ENCODE results near the gene SPDYE5. TPM values are rescaled to one million over a fixed set of nuclear protein-coding genes. Genes with fewer than 3 reads are reported as not detected.

SPDYE5 gene
- total RNA-seq, 1 experiment from 2014 or later: not detected

DNA sequence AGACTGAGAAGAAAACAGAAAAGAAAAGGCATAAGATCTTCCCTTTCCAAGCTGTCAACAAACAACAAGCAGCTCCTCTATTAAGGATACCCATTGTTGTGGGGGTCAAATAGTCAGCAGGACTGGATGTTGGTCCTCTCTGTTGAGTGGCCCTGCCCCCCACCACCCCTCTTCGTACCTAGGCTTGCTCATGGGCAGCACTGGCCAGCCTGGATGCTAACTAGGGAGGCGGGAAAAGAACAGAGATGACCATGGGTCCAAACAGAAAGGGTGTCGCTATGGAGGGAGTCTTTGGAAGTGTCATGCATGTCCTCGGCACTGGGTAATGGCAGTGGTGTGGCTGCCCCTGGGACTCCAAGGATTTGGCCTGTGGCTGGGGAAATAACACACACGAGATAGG is 45.6 kb downstream of the SPDYE5 start:
- H3K9ac ChIP-seq (ENCODE audit: extremely low read depth, insufficient read length, low read length): no peak overlapping the region
- no peak overlapping the region for H3K23ac ChIP-seq (ENCODE audit: insufficient read length, low read depth, low read length)
- H3K79me2 ChIP-seq (ENCODE audit: insufficient read depth, low read length): no peaks in the 10 kb centered on the region
- no peak overlapping the region for H4K8ac ChIP-seq (replicated peaks; ENCODE audit: insufficient read length, low read depth, low read length)
- no peaks in the 10 kb centered on the region for H3K23me2 ChIP-seq (ENCODE audit: insufficient read length, low read depth, low read length, poor library complexity, severe bottlenecking)
- H2AK5ac ChIP-seq (ENCODE audit: insufficient read length, low read length): no peak overlapping the region
- H2AFZ ChIP-seq (ENCODE audit: low read length): no peak overlapping the region
- H3K9me3 Mint-ChIP-seq: no peaks in the 10 kb centered on the region
- H3T11ph ChIP-seq (ENCODE audit: low read length): no peak overlapping the region
- H3K18ac ChIP-seq (ENCODE audit: insufficient read length, low read depth, low read length): no peak overlapping the region
- peaks cover 39 to 85% (median 63%) of the 10 kb centered on the region in 3 experiments; a peak in 6 of 7 replicates for H3K36me3 Mint-ChIP-seq (ENCODE audit: insufficient read depth in 1 of 3, low read depth in 3 of 3)
- no peaks in the 10 kb centered on the region for H3K9me3 ChIP-seq (ENCODE audit: control insufficient read depth, low read depth, low read length)
- no peak overlapping the region for H3K27ac Mint-ChIP-seq
- no peak overlapping the region for H2BK20ac ChIP-seq (ENCODE audit: low read depth, low read length, poor library complexity, severe bottlenecking)
- no peaks in the 10 kb centered on the region for H3K4me1 ChIP-seq (ENCODE audit: insufficient read depth, low read length)
- H2BK15ac ChIP-seq (ENCODE audit: low read depth, low read length): no peak overlapping the region
- no peak overlapping the region for H3K4me3 Mint-ChIP-seq
- no peak overlapping the region for H3K14ac ChIP-seq (ENCODE audit: insufficient read depth, low read length)
- H3K27ac ChIP-seq (ENCODE audit: insufficient read length, low read depth, low read length): no peak overlapping the region
- H3K27me3 ChIP-seq (ENCODE audit: insufficient read depth, low read length): no peaks in the 10 kb centered on the region
- H3K79me1 ChIP-seq (ENCODE audit: insufficient read depth, low read depth, low read length, poor library complexity, severe bottlenecking): no peaks in the 10 kb centered on the region
- no peak overlapping the region for H3K4me2 ChIP-seq (ENCODE audit: insufficient read depth, insufficient read length, low read length)
- no peak overlapping the region for H4K5ac ChIP-seq (ENCODE audit: insufficient read length, low read depth, low read length)
- H4K20me1 ChIP-seq (ENCODE audit: control insufficient read depth, insufficient read depth, insufficient read length): no peaks in the 10 kb centered on the region
- no peaks in the 10 kb centered on the region for H3K4me1 Mint-ChIP-seq
- WGBS (ENCODE audit: extremely low coverage, insufficient read length, low lambda C conversion rate): no CpG with 5 or more reads among the region's 5 CpGs
- H2BK5ac ChIP-seq (ENCODE audit: insufficient read length, low read length): no peak overlapping the region
- H3K4ac ChIP-seq (ENCODE audit: low read depth, low read length): no peak overlapping the region
- no peak overlapping the region for H2BK12ac ChIP-seq (ENCODE audit: insufficient read length, low read depth, low read length)
- no peaks in the 10 kb centered on the region for H3K27me3 Mint-ChIP-seq (ENCODE audit: low read depth)
- TF ChIP-seq, protein P1, sequence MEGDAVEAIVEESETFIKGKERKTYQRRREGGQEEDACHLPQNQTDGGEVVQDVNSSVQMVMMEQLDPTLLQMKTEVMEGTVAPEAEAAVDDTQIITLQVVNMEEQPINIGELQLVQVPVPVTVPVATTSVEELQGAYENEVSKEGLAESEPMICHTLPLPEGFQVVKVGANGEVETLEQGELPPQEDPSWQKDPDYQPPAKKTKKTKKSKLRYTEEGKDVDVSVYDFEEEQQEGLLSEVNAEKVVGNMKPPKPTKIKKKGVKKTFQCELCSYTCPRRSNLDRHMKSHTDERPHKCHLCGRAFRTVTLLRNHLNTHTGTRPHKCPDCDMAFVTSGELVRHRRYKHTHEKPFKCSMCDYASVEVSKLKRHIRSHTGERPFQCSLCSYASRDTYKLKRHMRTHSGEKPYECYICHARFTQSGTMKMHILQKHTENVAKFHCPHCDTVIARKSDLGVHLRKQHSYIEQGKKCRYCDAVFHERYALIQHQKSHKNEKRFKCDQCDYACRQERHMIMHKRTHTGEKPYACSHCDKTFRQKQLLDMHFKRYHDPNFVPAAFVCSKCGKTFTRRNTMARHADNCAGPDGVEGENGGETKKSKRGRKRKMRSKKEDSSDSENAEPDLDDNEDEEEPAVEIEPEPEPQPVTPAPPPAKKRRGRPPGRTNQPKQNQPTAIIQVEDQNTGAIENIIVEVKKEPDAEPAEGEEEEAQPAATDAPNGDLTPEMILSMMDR (conservative IDR thresholded peaks at IDR 0.05): no peak
- H2BK120ac ChIP-seq (ENCODE audit: low read depth, low read length, poor library complexity, severe bottlenecking): no peak overlapping the region
- no peak for DNase-seq
- no peak overlapping the region for H4K91ac ChIP-seq (ENCODE audit: insufficient read length, low read depth, low read length)
- H3K56ac ChIP-seq (ENCODE audit: insufficient read length, low read depth, low read length): no peak overlapping the region
